Esophagus muscularis mucosa (tissue), 4 donors: ENCODE results near the gene SLFN5. TPM values are rescaled to one million over a fixed set of nuclear protein-coding genes. Genes with fewer than 3 reads are reported as not detected.
"Not testable (repeated sequence)": the region's sequence is repeated elsewhere in the genome, so short reads cannot be mapped to it uniquely, and the experiment has no call there.

ENCODE experiments used
- DNase-seq: peaks from one replicate; pipeline ENCODE4 v3.0.0-alpha.2; 2017; ENCODE audit errors: extremely low spot score
- H3K27ac ChIP-seq, 4 donors: fragments of 200-600 bp; sonication (generic); replicated peaks in 1 of 4; 1 replicate in 3 of 4; 2 replicates in 1 of 4; pipeline ENCODE4 v1.5.1; 2016 to 2019; ENCODE audit warnings: mild to moderate bottlenecking in 1 of 4
- H3K27me3 ChIP-seq, 4 donors: fragments of 200-600 bp; sonication (generic); one replicate each; pipeline versions ENCODE4 v1.5.1 to v1.6.0; 2016 to 2019
- H3K36me3 ChIP-seq, 4 donors: fragments of 200-600 bp; sonication (generic); one replicate each; pipeline ENCODE4 v1.5.1; 2016 to 2019
- H3K4me1 ChIP-seq, 4 donors: fragments of 200-600 bp; sonication (generic); one replicate each; pipeline ENCODE4 v1.5.1; 2016 to 2019
- H3K4me3 ChIP-seq, 4 donors: fragments of 200-600 bp; sonication (generic); 1 replicate in 2 of 4; 2 replicates in 2 of 4; pipeline ENCODE4 v1.5.1; 2016 to 2019; ENCODE audit warnings: mild to moderate bottlenecking in 4 of 4, moderate library complexity in 1 of 4
- H3K9me3 ChIP-seq, 4 donors: fragments of 200-600 bp; sonication (generic); 1 replicate in 3 of 4; 2 replicates in 1 of 4; pipeline ENCODE4 v1.5.1; 2016 to 2019
- EP300 ChIP-seq: sonication (generic); formaldehyde crosslinking; IDR thresholded peaks from one replicate; pipeline ENCODE4 v1.6.1; 2017; ENCODE audit warnings: antibody characterized with exemption
- POLR2A ChIP-seq: fragments of 450-650 bp; IDR thresholded peaks from one replicate; pipeline ENCODE4 v1.6.1; 2017; ENCODE audit warnings: antibody characterized with exemption, moderate library complexity, mild to moderate bottlenecking, low read depth
- POLR2AphosphoS5 ChIP-seq, 2 donors: sonication (generic); formaldehyde crosslinking; IDR thresholded peaks; one replicate each; pipeline ENCODE4 v1.6.1; 2017; ENCODE audit warnings: antibody characterized with exemption in 2 of 2
- WGBS: methylation state at CpG from one replicate; pipeline ENCODE4 v1.1.5; 2018; 5-methylcytosine and 5-hydroxymethylcytosine counted together
- intact Hi-C: fragments of 100-400 bp; cut with DNase I; formaldehyde crosslinking; loops from one replicate; pipeline ENCODE4 v1.15.1; 2023
- total RNA-seq, 4 donors: library from RNA; depleted of rRNA; stranded (reverse); fragments of >200 nt; gene quantifications; one replicate each; pipeline versions ENCODE4 v1.1.0 to v1.2.1, GENCODE V29; 2016
- TF ChIP-seq, protein P1 (sequence below), 3 experiments: fragments of 200-600 bp in 2 of 3; fragments of 450-650 bp in 1 of 3; sonication (generic) in 2 of 3; IDR thresholded peaks; one replicate each; pipeline ENCODE4 v1.5.1; 2017 to 2019; ENCODE audit warnings: antibody characterized with exemption in 3 of 3, mild to moderate bottlenecking in 2 of 3, moderate library complexity in 1 of 3

Gene SLFN5
- total RNA-seq, 4 donors from 2014 or later, result 17.9 to 33.4 (median 26.9) TPM

DNA sequence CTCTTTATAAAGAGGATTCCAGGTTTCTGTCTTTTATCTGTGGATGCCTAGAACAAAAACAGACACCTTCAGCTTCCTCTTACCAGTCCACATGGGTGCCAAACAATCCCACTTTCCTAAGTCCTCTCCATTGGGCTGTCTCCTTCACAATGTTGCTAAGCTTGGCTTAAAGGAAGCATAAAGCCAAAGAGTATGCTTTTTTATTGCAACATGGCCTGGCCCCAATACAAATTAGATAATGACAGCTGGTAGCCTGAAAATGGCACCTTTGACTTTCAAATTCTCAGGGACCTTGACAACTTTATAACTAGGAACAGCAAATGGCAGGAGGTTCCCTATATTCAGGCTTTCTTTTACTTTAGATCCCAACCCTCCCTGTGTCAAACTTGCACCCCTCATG, 55.8 kb downstream of the SLFN5 start:
- H3K36me3 ChIP-seq, result no peaks in the 10 kb centered on the region
- DNase-seq, result no peak
- TF ChIP-seq EP300 (no peak), POLR2AphosphoS5 (IDR thresholded peaks at IDR 0.05) (no peak), POLR2A (no peak)
- TF ChIP-seq, protein P1, sequence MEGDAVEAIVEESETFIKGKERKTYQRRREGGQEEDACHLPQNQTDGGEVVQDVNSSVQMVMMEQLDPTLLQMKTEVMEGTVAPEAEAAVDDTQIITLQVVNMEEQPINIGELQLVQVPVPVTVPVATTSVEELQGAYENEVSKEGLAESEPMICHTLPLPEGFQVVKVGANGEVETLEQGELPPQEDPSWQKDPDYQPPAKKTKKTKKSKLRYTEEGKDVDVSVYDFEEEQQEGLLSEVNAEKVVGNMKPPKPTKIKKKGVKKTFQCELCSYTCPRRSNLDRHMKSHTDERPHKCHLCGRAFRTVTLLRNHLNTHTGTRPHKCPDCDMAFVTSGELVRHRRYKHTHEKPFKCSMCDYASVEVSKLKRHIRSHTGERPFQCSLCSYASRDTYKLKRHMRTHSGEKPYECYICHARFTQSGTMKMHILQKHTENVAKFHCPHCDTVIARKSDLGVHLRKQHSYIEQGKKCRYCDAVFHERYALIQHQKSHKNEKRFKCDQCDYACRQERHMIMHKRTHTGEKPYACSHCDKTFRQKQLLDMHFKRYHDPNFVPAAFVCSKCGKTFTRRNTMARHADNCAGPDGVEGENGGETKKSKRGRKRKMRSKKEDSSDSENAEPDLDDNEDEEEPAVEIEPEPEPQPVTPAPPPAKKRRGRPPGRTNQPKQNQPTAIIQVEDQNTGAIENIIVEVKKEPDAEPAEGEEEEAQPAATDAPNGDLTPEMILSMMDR (IDR thresholded peaks at IDR 0.05), result no peak
- no peak overlapping the region for H3K27ac ChIP-seq
- no peak overlapping the region for H3K4me3 ChIP-seq
- peaks cover 0 to 10% (median 4%) of the 10 kb centered on the region in 4 donors for H3K9me3 ChIP-seq
- no peaks in the 10 kb centered on the region for H3K4me1 ChIP-seq
- intact Hi-C loops, result no loop called here
- no peaks in the 10 kb centered on the region for H3K27me3 ChIP-seq

DNA sequence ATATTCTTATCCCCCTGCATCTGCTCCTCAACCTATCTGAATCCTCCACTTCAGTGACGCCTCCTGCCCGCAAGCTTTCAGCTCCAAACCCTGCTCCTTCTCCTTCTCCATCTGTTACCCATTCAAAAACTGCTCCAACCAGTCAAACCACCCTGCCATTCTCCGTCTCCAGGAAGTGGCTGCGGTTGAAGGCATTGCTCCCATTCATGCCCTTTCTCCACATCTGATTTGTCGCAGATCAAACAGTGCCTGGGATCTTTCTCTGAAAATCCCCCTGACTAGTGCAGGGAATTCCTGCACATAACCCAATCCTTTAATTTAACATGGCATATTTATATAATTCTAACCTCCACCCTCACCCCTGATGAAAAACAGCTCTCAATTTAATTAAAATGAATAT, 56.3 kb downstream of the SLFN5 start:
- intact Hi-C loops, result no loop called here
- no peaks in the 10 kb centered on the region for H3K36me3 ChIP-seq
- no peak for DNase-seq
- no peaks in the 10 kb centered on the region for H3K27me3 ChIP-seq
- no peak for TF ChIP-seq POLR2AphosphoS5 (IDR thresholded peaks at IDR 0.05)
- TF ChIP-seq POLR2A, result no peak
- TF ChIP-seq, protein P1 (IDR thresholded peaks at IDR 0.05), result no peak
- TF ChIP-seq EP300, result no peak
- peaks cover 0 to 15% (median 9%) of the 10 kb centered on the region in 4 donors for H3K9me3 ChIP-seq
- no peaks in the 10 kb centered on the region for H3K4me1 ChIP-seq
- no peak overlapping the region for H3K4me3 ChIP-seq
- no peak overlapping the region for H3K27ac ChIP-seq
- WGBS, result 85% methylated on average over 5 of the region's 5 CpGs

DNA sequence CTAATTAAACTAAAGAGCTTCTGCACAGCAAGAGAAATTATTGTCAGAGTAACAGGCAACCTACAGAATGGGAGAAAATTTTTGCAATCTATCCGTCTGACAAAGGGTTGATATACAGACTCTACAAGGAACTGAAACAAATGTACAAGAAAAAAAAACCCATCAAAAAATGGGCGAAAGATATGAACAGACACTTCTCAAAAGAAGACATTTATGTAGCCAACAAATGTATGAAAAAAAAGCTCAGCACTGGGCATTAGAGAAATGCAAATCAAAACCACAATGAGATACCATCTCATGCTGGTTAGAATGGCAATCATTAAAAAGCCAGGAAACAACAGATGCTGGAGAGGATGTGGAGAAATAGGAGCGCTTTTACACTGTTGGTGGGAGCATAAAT, 66.5 kb downstream of the SLFN5 start:
- intact Hi-C loops, H3K4me3 ChIP-seq, H3K27ac ChIP-seq, H3K36me3 ChIP-seq, H3K9me3 ChIP-seq, DNase-seq: not testable (repeated sequence)
- Histone ChIP-seq H3K27me3 (peaks cover 0 to 19% (median 0%) of the 10 kb centered on the region in 4 donors), H3K4me1 (peaks cover 16 to 18% (median 17%) of the 10 kb centered on the region in 4 donors)
- 81% methylated on average over 3 of the region's 3 CpGs for WGBS

DNA sequence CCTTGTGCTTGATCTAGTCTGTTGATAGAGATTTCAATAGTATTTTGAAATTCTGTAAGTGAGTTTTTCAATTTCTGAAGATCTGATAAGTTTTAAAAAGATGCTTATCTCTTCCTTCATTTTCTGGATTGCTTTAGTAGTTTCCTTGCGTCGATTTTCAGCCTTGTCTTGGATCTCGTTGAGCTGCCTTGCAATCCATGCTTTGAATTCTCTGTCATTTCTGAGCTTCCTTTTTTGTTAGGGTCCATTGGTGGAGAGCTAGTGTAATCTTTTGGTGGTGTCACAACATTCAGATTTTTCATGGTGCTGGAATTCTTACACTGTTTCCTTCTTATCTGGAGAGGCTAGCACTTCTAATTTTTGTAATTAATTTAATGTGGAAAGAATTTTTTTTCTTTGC, 69.5 kb downstream of the SLFN5 start:
- H3K27me3 ChIP-seq, result peaks cover 0 to 18% (median 0%) of the 10 kb centered on the region in 4 donors
- no peak overlapping the region for H3K27ac ChIP-seq
- no peak overlapping the region for H3K4me3 ChIP-seq
- 68% methylated on average over 3 of the region's 3 CpGs for WGBS
- no peak for DNase-seq
- H3K9me3 ChIP-seq, result peaks cover 0 to 6% (median 3%) of the 10 kb centered on the region in 4 donors
- intact Hi-C loops, result loop anchor here (2.0 to 5.0 kb wide), 3 partner anchors 70 to 435 kb away; partner anchors contain the start of gene SLFN5
- H3K4me1 ChIP-seq, result peaks cover 28 to 35% (median 31%) of the 10 kb centered on the region in 4 donors
- no peaks in the 10 kb centered on the region for H3K36me3 ChIP-seq
- TF ChIP-seq, protein P1 (IDR thresholded peaks at IDR 0.05), result no peak
- TF ChIP-seq EP300 (no peak), POLR2AphosphoS5 (IDR thresholded peaks at IDR 0.05) (no peak), POLR2A (no peak)

DNA sequence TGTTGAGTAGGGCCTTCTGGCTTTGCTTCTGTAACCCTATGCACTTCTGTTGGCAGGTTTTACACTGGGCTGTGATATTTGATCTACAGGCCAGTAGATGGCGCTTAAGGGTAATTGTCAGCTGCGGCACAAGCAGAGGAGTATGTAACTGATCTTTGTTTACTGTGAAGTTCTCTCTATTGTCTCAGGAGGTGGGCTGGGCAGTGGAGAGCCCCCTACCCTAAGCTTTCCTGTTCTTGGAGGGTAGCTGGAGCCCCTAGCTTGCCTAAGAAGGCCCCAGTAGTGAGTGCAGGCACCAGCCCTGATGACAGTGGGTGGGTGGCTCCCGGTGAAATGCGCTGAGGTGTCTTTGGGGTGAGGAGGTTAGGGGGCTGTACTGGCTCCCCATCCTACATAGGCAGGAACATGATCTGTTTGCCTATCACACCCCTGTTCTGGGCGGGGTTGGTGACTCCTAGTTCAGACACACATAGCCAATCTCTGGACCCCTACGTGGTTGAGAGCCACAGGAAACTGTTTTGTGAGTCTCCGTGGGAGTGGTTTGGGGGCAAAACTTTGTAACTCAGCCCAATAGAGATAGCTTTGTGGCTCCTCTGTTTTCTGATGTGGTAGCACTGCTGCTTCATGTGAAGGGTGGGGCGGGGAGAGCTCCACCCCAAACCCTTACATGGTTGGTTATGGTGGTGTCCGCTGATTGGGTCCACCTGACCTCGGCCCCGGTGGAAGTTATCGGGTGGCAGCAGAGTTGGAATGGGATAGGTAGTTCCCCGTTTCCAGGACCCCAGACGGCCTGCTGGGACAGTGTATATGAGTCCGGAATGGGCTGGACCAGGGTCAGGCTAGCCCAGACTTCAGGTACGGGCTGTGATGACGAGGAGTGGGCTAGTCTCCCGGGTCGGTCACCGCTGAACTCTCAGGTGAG, 70.2 kb downstream of the SLFN5 start:
- intact Hi-C loops, result loop anchor here (2.0 to 5.0 kb wide), 3 partner anchors 71 to 434 kb away; partner anchors contain the start of gene SLFN5
- TF ChIP-seq EP300, result no peak
- TF ChIP-seq, protein P1 (IDR thresholded peaks at IDR 0.05), result peak; percentile 65 to 84 (median 81)
- Histone ChIP-seq H3K36me3 (no peaks in the 10 kb centered on the region), H3K27ac (peak overlapping the region; percentile 2 to 47 (median 34)), H3K4me3 (peak overlapping the region; percentile 41 to 51 (median 44)), H3K4me1 (peaks cover 28 to 35% (median 31%) of the 10 kb centered on the region in 4 donors), H3K9me3 (peaks cover 0 to 6% (median 3%) of the 10 kb centered on the region in 4 donors), H3K27me3 (peaks cover 0 to 18% (median 0%) of the 10 kb centered on the region in 4 donors)
- no peak for DNase-seq
- 13% methylated on average over 18 of the region's 20 CpGs for WGBS
